WTC11 (cell line): ENCODE data around the gene CTIF. TPM values are rescaled to one million over a fixed set of nuclear protein-coding genes. Genes with fewer than 3 reads are reported as not detected.

ENCODE experiments used
- ATAC-seq: fragments of 200-7000 bp; cut with Tn5 transposase; 2 replicates; pipeline ENCODE4 v1.10.0; 2021; ENCODE audit warnings: mild to moderate bottlenecking, moderate library complexity
- CTCF ChIA-PET: fragments of 300-600 bp; sonication (Branson Sonifier 250); formaldehyde crosslinking; loops from one replicate; lab custom pipeline; 2021; ENCODE audit warnings: antibody characterized with exemption; lab: Charles Lee
- POLR2A ChIA-PET: fragments of 350-600 bp; sonication (Branson Sonifier 250); formaldehyde crosslinking; loops from one replicate; lab custom pipeline; 2021; ENCODE audit warnings: antibody characterized with exemption; lab: Charles Lee
- DNase-seq: peaks from one replicate; pipeline ENCODE4 v3.0.0; 2021; ENCODE audit warnings: low spot score
- H3K27ac Mint-ChIP-seq: 2 replicates; pipeline ENCODE4 v1.8.0; 2021; ENCODE audit warnings: mixed read lengths
- H3K27me3 Mint-ChIP-seq: 2 replicates; pipeline ENCODE4 v1.8.0; 2021; ENCODE audit warnings: low read depth, mild to moderate bottlenecking, moderate library complexity, mixed read lengths
- H3K36me3 Mint-ChIP-seq: 2 replicates; pipeline ENCODE4 v1.8.0; 2021; ENCODE audit warnings: mixed read lengths
- H3K4me1 Mint-ChIP-seq: 2 replicates; pipeline ENCODE4 v1.8.0; 2022; ENCODE audit warnings: mixed read lengths
- H3K4me3 Mint-ChIP-seq: 2 replicates; pipeline ENCODE4 v1.8.0; 2021; ENCODE audit warnings: mild to moderate bottlenecking, moderate library complexity, mixed read lengths
- H3K9me3 Mint-ChIP-seq: 2 replicates; pipeline ENCODE4 v1.8.0; 2021; ENCODE audit warnings: mixed read lengths
- FOXJ3 ChIP-seq: sonication (generic); formaldehyde crosslinking; IDR thresholded peaks from 2 replicates; pipeline ENCODE4 v1.9.0; 2021; ENCODE audit warnings: missing genetic modification reagents, mild to moderate bottlenecking, borderline replicate concordance
- GABPB1 ChIP-seq: sonication (generic); formaldehyde crosslinking; IDR thresholded peaks from 2 replicates; pipeline ENCODE4 v1.8.1; 2023; ENCODE audit warnings: mild to moderate bottlenecking, missing genetic modification reagents
- GRHL2 ChIP-seq: fragments of 250-450 bp; sonication (Bioruptor Pico); IDR thresholded peaks from 2 replicates; pipeline ENCODE4 v1.8.0; 2022; ENCODE audit warnings: mild to moderate bottlenecking, moderate library complexity; ENCODE audit not compliant: insufficient replicate concordance, severe bottlenecking
- IRF2 ChIP-seq: sonication (generic); formaldehyde crosslinking; IDR thresholded peaks from 2 replicates; pipeline ENCODE4 v1.8.0; 2022; ENCODE audit warnings: low read depth, missing genetic modification reagents, borderline replicate concordance
- JAZF1 ChIP-seq: fragments of 250-450 bp; sonication (Bioruptor Pico); IDR thresholded peaks from 2 replicates; pipeline ENCODE4 v1.9.0; 2021; ENCODE audit warnings: moderate library complexity, mild to moderate bottlenecking, inconsistent platforms
- MAX ChIP-seq: sonication (generic); formaldehyde crosslinking; IDR thresholded peaks from 2 replicates; pipeline ENCODE4 v1.8.0; 2022; ENCODE audit warnings: mild to moderate bottlenecking, missing genetic modification reagents
- MYBL2 ChIP-seq: sonication (generic); formaldehyde crosslinking; IDR thresholded peaks from 2 replicates; pipeline ENCODE4 v1.8.1; 2023; ENCODE audit warnings: mild to moderate bottlenecking, moderate library complexity, missing genetic modification reagents
- NFE2L1 ChIP-seq: sonication (generic); formaldehyde crosslinking; IDR thresholded peaks from 2 replicates; pipeline ENCODE4 v1.8.1; 2023; ENCODE audit warnings: missing genetic modification reagents
- OVOL2 ChIP-seq: fragments of 250-450 bp; sonication (Bioruptor Pico); IDR thresholded peaks from 2 replicates; pipeline ENCODE4 v1.9.0; 2021; ENCODE audit warnings: mild to moderate bottlenecking, borderline replicate concordance
- PRDM15 ChIP-seq: sonication (generic); formaldehyde crosslinking; IDR thresholded peaks from 2 replicates; pipeline ENCODE4 v1.8.0; 2022; ENCODE audit warnings: missing genetic modification reagents
- TEAD1 ChIP-seq: sonication (generic); formaldehyde crosslinking; IDR thresholded peaks from 2 replicates; pipeline ENCODE4 v1.8.0; 2022; ENCODE audit warnings: mild to moderate bottlenecking, missing genetic modification reagents
- TP53 ChIP-seq: sonication (generic); formaldehyde crosslinking; IDR thresholded peaks from 2 replicates; pipeline ENCODE4 v1.8.1; 2023; ENCODE audit warnings: mild to moderate bottlenecking, missing genetic modification reagents
- USF2 ChIP-seq: sonication (generic); formaldehyde crosslinking; IDR thresholded peaks from 2 replicates; pipeline ENCODE4 v1.8.1; 2023; ENCODE audit warnings: mild to moderate bottlenecking, missing genetic modification reagents, moderate library complexity
- ZNF121 ChIP-seq: sonication (generic); formaldehyde crosslinking; IDR thresholded peaks from 2 replicates; pipeline ENCODE4 v1.8.0; 2023; ENCODE audit warnings: missing genetic modification reagents
- ZNF263 ChIP-seq: sonication (generic); formaldehyde crosslinking; IDR thresholded peaks from 2 replicates; pipeline ENCODE4 v1.8.1; 2022; ENCODE audit warnings: low read depth, mild to moderate bottlenecking, moderate library complexity, missing genetic modification reagents
- total RNA-seq: library from RNA; stranded (reverse); gene quantifications from 3 replicates; pipeline ENCODE4 v1.2.3, GENCODE V29; 2021
- TF ChIP-seq, protein P1 (sequence below): fragments of 250-450 bp; sonication (Bioruptor Pico); conservative IDR thresholded peaks from 2 replicates; pipeline ENCODE4 v1.9.0; 2021; ENCODE audit warnings: mild to moderate bottlenecking
- TF ChIP-seq, protein P2 (sequence below): sonication (generic); formaldehyde crosslinking; IDR thresholded peaks from 2 replicates; pipeline ENCODE4 v1.8.0; 2023; ENCODE audit warnings: missing genetic modification reagents
- TF ChIP-seq, protein P3 (sequence below): sonication (generic); formaldehyde crosslinking; IDR thresholded peaks from 2 replicates; pipeline ENCODE4 v1.8.1; 2023; ENCODE audit warnings: mild to moderate bottlenecking, missing genetic modification reagents
- TF ChIP-seq, protein P4 (sequence below): sonication (generic); formaldehyde crosslinking; IDR thresholded peaks from 2 replicates; pipeline ENCODE4 v1.8.1; 2023; ENCODE audit warnings: mild to moderate bottlenecking, missing genetic modification reagents, moderate library complexity
- TF ChIP-seq, protein P5 (sequence below): fragments of 250-450 bp; sonication (Bioruptor Pico); IDR thresholded peaks from 2 replicates; pipeline ENCODE4 v1.9.0; 2021; ENCODE audit warnings: moderate library complexity, mild to moderate bottlenecking, inconsistent platforms, borderline replicate concordance

The CTIF gene
- total RNA-seq, 1 experiment from 2014 or later, result 28.5 TPM

GRCh38 chr18:48580066-48580465 lies 41.2 kb downstream of the CTIF start:
- DNase-seq, result no peak
- peaks cover 13% of the 10 kb centered on the region for H3K9me3 Mint-ChIP-seq
- ATAC-seq, result no peak
- CTCF ChIA-PET, result interaction anchor here (1.1 to 1.3 kb wide), 2 partner anchors 24 to 25 kb away, joined by 3 to 4 read pairs; no protein-coding TSS in a partner anchor
- H3K4me3 Mint-ChIP-seq, result no peak overlapping the region
- H3K27ac Mint-ChIP-seq, result no peak overlapping the region
- POLR2A ChIA-PET, result no interaction called here
- no peak for TF ChIP-seq ZNF121 (CRISPR knock-in tag)
- TF ChIP-seq, protein P1, sequence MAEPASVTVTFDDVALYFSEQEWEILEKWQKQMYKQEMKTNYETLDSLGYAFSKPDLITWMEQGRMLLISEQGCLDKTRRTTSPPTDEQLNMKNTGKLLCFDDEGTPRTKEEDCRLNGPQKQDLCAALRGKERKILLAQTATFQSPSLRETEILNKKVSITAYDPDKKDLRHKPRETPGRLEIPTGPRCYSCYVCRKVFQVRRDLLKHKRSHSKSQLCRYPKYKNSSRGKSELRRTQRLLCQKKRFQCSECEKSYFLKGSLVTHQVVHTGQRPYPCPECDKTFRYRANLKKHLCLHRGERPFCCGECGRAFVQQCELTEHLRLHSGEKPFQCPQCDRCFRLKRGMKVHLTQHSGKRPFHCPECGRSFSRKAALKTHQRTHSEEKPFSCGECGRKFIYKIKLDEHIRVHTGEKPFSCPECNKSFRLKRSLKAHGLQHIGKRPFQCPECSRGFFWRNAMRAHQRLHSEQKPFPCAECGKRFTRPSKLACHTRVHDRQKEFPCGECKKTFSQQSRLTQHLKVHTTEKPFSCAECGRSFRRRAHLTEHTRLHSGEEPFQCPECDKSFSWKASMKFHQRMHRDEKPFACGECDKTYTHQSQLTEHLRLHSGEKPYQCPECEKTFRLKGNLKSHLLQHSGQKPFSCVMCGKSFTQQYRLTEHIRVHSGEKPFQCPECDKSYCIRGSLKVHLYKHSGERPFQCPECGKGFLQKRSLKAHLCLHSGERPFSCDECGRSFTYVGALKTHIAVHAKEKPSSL (CRISPR knock-in tag), result no peak
- no peak for TF ChIP-seq IRF2
- no peak for TF ChIP-seq TEAD1 (CRISPR knock-in tag)
- TF ChIP-seq USF2, result no peak
- TF ChIP-seq GRHL2 (CRISPR knock-in tag), result no peak
- no peak for TF ChIP-seq TP53
- no peak for TF ChIP-seq MAX (CRISPR knock-in tag)
- TF ChIP-seq GABPB1 (CRISPR knock-in tag), result no peak
- TF ChIP-seq, protein P2, sequence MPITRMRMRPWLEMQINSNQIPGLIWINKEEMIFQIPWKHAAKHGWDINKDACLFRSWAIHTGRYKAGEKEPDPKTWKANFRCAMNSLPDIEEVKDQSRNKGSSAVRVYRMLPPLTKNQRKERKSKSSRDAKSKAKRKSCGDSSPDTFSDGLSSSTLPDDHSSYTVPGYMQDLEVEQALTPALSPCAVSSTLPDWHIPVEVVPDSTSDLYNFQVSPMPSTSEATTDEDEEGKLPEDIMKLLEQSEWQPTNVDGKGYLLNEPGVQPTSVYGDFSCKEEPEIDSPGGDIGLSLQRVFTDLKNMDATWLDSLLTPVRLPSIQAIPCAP (CRISPR knock-in tag), result no peak
- TF ChIP-seq FOXJ3, result no peak
- TF ChIP-seq JAZF1, result no peak
- TF ChIP-seq, protein P3, sequence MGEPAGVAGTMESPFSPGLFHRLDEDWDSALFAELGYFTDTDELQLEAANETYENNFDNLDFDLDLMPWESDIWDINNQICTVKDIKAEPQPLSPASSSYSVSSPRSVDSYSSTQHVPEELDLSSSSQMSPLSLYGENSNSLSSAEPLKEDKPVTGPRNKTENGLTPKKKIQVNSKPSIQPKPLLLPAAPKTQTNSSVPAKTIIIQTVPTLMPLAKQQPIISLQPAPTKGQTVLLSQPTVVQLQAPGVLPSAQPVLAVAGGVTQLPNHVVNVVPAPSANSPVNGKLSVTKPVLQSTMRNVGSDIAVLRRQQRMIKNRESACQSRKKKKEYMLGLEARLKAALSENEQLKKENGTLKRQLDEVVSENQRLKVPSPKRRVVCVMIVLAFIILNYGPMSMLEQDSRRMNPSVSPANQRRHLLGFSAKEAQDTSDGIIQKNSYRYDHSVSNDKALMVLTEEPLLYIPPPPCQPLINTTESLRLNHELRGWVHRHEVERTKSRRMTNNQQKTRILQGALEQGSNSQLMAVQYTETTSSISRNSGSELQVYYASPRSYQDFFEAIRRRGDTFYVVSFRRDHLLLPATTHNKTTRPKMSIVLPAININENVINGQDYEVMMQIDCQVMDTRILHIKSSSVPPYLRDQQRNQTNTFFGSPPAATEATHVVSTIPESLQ, result no peak
- no peak for TF ChIP-seq ZNF263 (CRISPR knock-in tag)
- TF ChIP-seq, protein P4, sequence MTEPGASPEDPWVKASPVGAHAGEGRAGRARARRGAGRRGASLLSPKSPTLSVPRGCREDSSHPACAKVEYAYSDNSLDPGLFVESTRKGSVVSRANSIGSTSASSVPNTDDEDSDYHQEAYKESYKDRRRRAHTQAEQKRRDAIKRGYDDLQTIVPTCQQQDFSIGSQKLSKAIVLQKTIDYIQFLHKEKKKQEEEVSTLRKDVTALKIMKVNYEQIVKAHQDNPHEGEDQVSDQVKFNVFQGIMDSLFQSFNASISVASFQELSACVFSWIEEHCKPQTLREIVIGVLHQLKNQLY, result no peak
- TF ChIP-seq OVOL2 (CRISPR knock-in tag), result no peak
- peaks cover 25% of the 10 kb centered on the region for H3K4me1 Mint-ChIP-seq
- peaks cover 14% of the 10 kb centered on the region for H3K36me3 Mint-ChIP-seq
- H3K27me3 Mint-ChIP-seq, result no peaks in the 10 kb centered on the region

- TF ChIP-seq NFE2L1 (CRISPR knock-in tag) (no peak), PRDM15 (CRISPR knock-in tag) (no peak), MYBL2 (CRISPR knock-in tag) (no peak), TP53 (no peak)
- TF ChIP-seq, protein P5, sequence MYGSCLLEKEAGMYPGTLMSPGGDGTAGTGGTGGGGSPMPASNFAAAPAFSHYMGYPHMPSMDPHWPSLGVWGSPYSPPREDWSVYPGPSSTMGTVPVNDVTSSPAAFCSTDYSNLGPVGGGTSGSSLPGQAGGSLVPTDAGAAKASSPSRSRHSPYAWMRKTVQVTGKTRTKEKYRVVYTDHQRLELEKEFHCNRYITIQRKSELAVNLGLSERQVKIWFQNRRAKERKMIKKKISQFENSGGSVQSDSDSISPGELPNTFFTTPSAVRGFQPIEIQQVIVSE (CRISPR knock-in tag), result no peak
- Mint-ChIP-seq H3K27ac (no peak overlapping the region), H3K36me3 (peaks cover 14% of the 10 kb centered on the region), H3K4me3 (no peak overlapping the region), H3K27me3 (no peaks in the 10 kb centered on the region), H3K9me3 (peaks cover 13% of the 10 kb centered on the region), H3K4me1 (peaks cover 24% of the 10 kb centered on the region)
- DNase-seq (peak; percentile 47), ATAC-seq (peak; percentile 94)
- ChIA-PET POLR2A (no interaction called here), CTCF (interaction anchor here (0.7 to 1.3 kb wide), 3 partner anchors 23 to 59 kb away, joined by 3 to 4 read pairs (median 3); no protein-coding TSS in a partner anchor)
Observed at GRCh38 chr18:48580782-48581181, 42.0 kb downstream of the CTIF start.
